Effector memory CD4-positive, alpha-beta T cell (primary cell): ENCODE results near the gene AFF2.

Experiments
- DNase-seq, 3 donors: peaks; one replicate each; pipeline ENCODE4 v3.0.0-alpha.2; 2020
- H3K27ac ChIP-seq: 2 replicates; pipeline ENCODE4 v1.7.0; 2013; ENCODE audit warnings: mild to moderate bottlenecking, low read length, moderate library complexity; ENCODE audit not compliant: insufficient read depth, poor library complexity, severe bottlenecking
- H3K27me3 ChIP-seq: replicated peaks from 2 replicates; pipeline ENCODE4 v1.7.0; 2013; ENCODE audit warnings: mild to moderate bottlenecking, low read length; ENCODE audit not compliant: insufficient read depth, control insufficient read depth, poor library complexity, severe bottlenecking
- H3K36me3 ChIP-seq: 2 replicates; pipeline ENCODE4 v1.7.0; 2013; ENCODE audit warnings: mild to moderate bottlenecking, low read length, moderate library complexity; ENCODE audit not compliant: control insufficient read depth, insufficient read depth
- H3K4me1 ChIP-seq: 2 replicates; pipeline ENCODE4 v1.7.0; 2013; ENCODE audit warnings: low read length, mild to moderate bottlenecking; ENCODE audit not compliant: control insufficient read depth, insufficient read depth, poor library complexity, severe bottlenecking
- H3K4me3 ChIP-seq: 2 replicates; pipeline ENCODE4 v1.7.0; 2013; ENCODE audit warnings: low read length, low read depth, mild to moderate bottlenecking; ENCODE audit not compliant: insufficient read depth, poor library complexity, severe bottlenecking
- H3K9me3 ChIP-seq: 2 replicates; pipeline ENCODE4 v1.7.0; 2013; ENCODE audit warnings: mild to moderate bottlenecking, low read length, moderate library complexity; ENCODE audit not compliant: control insufficient read depth

The AFF2 gene

DNA sequence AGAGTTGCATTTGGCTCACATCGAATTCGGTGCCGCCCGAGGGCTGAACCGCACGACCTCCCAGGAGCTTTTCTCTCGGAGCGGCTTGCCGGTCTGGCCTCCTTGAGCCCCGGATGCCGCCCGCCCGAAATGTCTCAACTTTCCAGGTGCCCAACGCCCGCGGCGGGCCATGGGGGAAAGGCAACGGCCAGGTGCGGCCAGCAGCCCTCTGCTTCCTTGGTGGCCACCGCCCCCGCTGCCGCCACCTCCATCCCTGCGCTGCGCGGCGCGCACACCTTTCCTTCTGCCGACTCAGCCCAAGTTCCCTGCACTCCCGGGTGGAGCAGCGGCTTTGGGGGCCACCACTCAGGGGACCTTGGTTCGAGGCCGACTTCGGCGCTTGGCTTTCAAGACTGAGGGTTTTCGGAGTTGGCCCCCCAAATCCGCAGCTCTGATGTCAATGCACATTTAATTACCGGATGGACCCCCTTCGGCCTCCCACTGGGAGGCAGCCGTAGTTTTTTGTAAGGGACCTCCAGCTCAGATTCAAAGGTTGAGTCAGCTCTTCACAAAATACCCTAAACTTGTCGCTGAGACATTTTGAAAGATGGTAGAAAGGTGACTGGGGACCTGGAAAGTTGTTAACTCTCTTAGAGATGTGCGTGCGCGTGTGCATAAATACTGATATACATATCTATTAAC, 1.1 kb downstream of the AFF2 start:
- DNase-seq = no peak
- Histone ChIP-seq H3K9me3 (no peaks in the 10 kb centered on the region), H3K27me3 (peaks cover 5% of the 10 kb centered on the region), H3K36me3 (no peaks in the 10 kb centered on the region), H3K4me1 (peaks cover 3% of the 10 kb centered on the region), H3K27ac (no peak overlapping the region), H3K4me3 (peak overlapping the region; percentile 49)

GRCh38 chrX:148504506-148504905, 4.1 kb downstream of the AFF2 start:
- Histone ChIP-seq H3K36me3 (no peaks in the 10 kb centered on the region), H3K4me3 (no peak overlapping the region), H3K9me3 (no peaks in the 10 kb centered on the region), H3K4me1 (peaks cover 3% of the 10 kb centered on the region), H3K27me3 (peaks cover 5% of the 10 kb centered on the region), H3K27ac (no peak overlapping the region)
- DNase-seq = no peak

GRCh38 chrX:148507418-148507817, 7.0 kb downstream of the AFF2 start:
- no peaks in the 10 kb centered on the region for H3K9me3 ChIP-seq
- no peak overlapping the region for H3K27ac ChIP-seq
- H3K4me1 ChIP-seq = no peaks in the 10 kb centered on the region
- no peak overlapping the region for H3K4me3 ChIP-seq
- H3K27me3 ChIP-seq = peaks cover 2% of the 10 kb centered on the region
- no peaks in the 10 kb centered on the region for H3K36me3 ChIP-seq
- no peak for DNase-seq

GRCh38 chrX:148512453-148512852, 12.0 kb downstream of the AFF2 start:
- no peaks in the 10 kb centered on the region for H3K4me1 ChIP-seq
- no peak for DNase-seq
- no peaks in the 10 kb centered on the region for H3K36me3 ChIP-seq
- H3K27ac ChIP-seq = no peak overlapping the region
- no peaks in the 10 kb centered on the region for H3K27me3 ChIP-seq
- no peak overlapping the region for H3K4me3 ChIP-seq
- no peaks in the 10 kb centered on the region for H3K9me3 ChIP-seq

GRCh38 chrX:148513661-148514060, 13.2 kb downstream of the AFF2 start:
- Histone ChIP-seq H3K9me3 (no peaks in the 10 kb centered on the region), H3K4me1 (no peaks in the 10 kb centered on the region), H3K36me3 (no peaks in the 10 kb centered on the region), H3K27ac (no peak overlapping the region), H3K4me3 (no peak overlapping the region), H3K27me3 (no peaks in the 10 kb centered on the region)
- no peak for DNase-seq

- Histone ChIP-seq H3K27ac (no peak overlapping the region), H3K9me3 (no peaks in the 10 kb centered on the region), H3K4me1 (no peaks in the 10 kb centered on the region), H3K36me3 (no peaks in the 10 kb centered on the region), H3K27me3 (no peaks in the 10 kb centered on the region), H3K4me3 (no peak overlapping the region)
- DNase-seq = no peak
Observed at GRCh38 chrX:148517176-148517575, 16.8 kb downstream of the AFF2 start.

GRCh38 chrX:148522006-148522405, 21.6 kb downstream of the AFF2 start:
- no peak overlapping the region for H3K27ac ChIP-seq
- H3K9me3 ChIP-seq = no peaks in the 10 kb centered on the region
- DNase-seq = no peak
- H3K4me1 ChIP-seq = no peaks in the 10 kb centered on the region
- no peaks in the 10 kb centered on the region for H3K36me3 ChIP-seq
- no peaks in the 10 kb centered on the region for H3K27me3 ChIP-seq
- H3K4me3 ChIP-seq = no peak overlapping the region

- Histone ChIP-seq H3K27me3 (no peaks in the 10 kb centered on the region), H3K4me1 (no peaks in the 10 kb centered on the region), H3K27ac (no peak overlapping the region)
Observed at GRCh38 chrX:148523303-148524080, 23.1 kb downstream of the AFF2 start.

DNA sequence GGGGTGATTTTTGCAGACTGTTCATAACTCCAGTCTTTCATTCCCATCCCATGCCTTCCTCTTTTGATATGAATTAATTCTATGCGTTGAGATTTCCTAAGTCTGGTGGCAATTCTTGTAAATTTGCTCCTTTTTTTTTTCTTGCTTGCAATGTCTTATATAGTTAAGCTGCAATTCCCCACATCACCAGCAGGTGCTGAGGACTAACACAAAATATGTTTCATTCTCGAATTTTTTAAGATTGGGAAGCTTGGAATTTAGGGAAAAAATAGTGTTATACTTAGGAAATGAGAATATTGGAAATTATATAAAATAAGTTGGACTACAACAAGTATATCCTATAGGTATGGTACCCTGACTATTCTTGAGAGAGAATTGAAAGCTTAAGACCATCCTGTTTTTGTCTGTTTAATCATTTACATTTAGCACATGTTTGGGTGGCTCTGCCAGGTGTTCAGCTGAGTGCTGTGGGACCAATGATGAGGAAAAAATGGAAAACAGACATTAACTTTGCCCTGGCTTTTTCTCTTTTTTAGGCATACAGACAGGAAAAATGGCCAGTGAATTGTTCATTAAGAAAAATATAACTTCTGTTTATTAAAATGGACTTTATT, 30.2 kb downstream of the AFF2 start:
- Histone ChIP-seq H3K36me3 (no peaks in the 10 kb centered on the region), H3K9me3 (no peaks in the 10 kb centered on the region), H3K27me3 (no peaks in the 10 kb centered on the region), H3K4me3 (no peak overlapping the region), H3K4me1 (no peaks in the 10 kb centered on the region), H3K27ac (no peak overlapping the region)
- DNase-seq = no peak

More at GRCh38 chrX:148523303-148524080, 23.1 kb downstream of the AFF2 start:
- Histone ChIP-seq H3K36me3 (no peaks in the 10 kb centered on the region), H3K4me3 (no peak overlapping the region), H3K9me3 (no peaks in the 10 kb centered on the region)
- no peak for DNase-seq

GRCh38 chrX:148534291-148534690, 33.9 kb downstream of the AFF2 start:
- Histone ChIP-seq H3K27me3 (no peaks in the 10 kb centered on the region), H3K4me1 (no peaks in the 10 kb centered on the region)
- no peak for DNase-seq

More at GRCh38 chrX:148534291-148534690, 33.9 kb downstream of the AFF2 start:
- Histone ChIP-seq H3K27ac (no peak overlapping the region), H3K9me3 (no peaks in the 10 kb centered on the region), H3K36me3 (no peaks in the 10 kb centered on the region), H3K4me3 (no peak overlapping the region)
